Testis (tissue), 3 donors: ENCODE results near the gene ZNF140. TPM values are rescaled to one million over a fixed set of nuclear protein-coding genes. Genes with fewer than 3 reads are reported as not detected.

Experiments
- DNase-seq: peaks from one replicate; pipeline ENCODE4 v3.0.0-alpha.2; 2019
- H3K27ac ChIP-seq, 2 donors: fragments of 200-600 bp; sonication (generic); one replicate each; pipeline ENCODE4 v1.5.1; 2019
- H3K27me3 ChIP-seq: fragments of 200-600 bp; sonication (generic); one replicate; pipeline ENCODE4 v1.5.1; 2019
- H3K36me3 ChIP-seq: fragments of 200-600 bp; sonication (generic); one replicate; pipeline ENCODE4 v1.5.1; 2017; ENCODE audit warnings: low read depth; ENCODE audit errors: missing control alignments
- H3K4me1 ChIP-seq: fragments of 200-600 bp; sonication (generic); one replicate; pipeline ENCODE4 v1.5.1; 2019
- H3K4me3 ChIP-seq, 2 donors: fragments of 200-600 bp; sonication (generic); one replicate each; pipeline ENCODE4 v1.5.1; 2017 to 2019
- H3K9me3 ChIP-seq: fragments of 200-600 bp; sonication (generic); one replicate; pipeline ENCODE4 v1.5.1; 2017
- CTCF ChIP-seq, 3 experiments: fragments of 450-650 bp in 2 of 3; fragments of 200-600 bp in 1 of 3; sonication (generic) in 1 of 3; IDR thresholded peaks; one replicate each; pipeline ENCODE4 v1.5.1; 2016 to 2019; ENCODE audit warnings: antibody characterized with exemption in 3 of 3, mild to moderate bottlenecking in 2 of 3, moderate library complexity in 1 of 3
- POLR2A ChIP-seq: fragments of 450-650 bp; IDR thresholded peaks from one replicate; pipeline ENCODE4 v1.6.1; 2017; ENCODE audit warnings: antibody characterized with exemption, mild to moderate bottlenecking, moderate library complexity
- WGBS, 2 donors: methylation state at CpG; one replicate each; pipeline ENCODE4 v1.1.5; 2018; 5-methylcytosine and 5-hydroxymethylcytosine counted together
- intact Hi-C: fragments of 100-400 bp; cut with DNase I; formaldehyde crosslinking; loops from one replicate; pipeline ENCODE4 v1.15.1; 2023; ENCODE audit warnings: low total_unique reads
- polyA plus RNA-seq: library from polyadenylated mRNA; stranded (reverse); fragments of 350-450 nt; fragmentation: Illumina TruSeq; extraction: RNeasy Lipid Tissue Mini Kit (QIAGEN cat#74804); gene quantifications from one replicate; pipeline ENCODE4 v1.2.3, GENCODE V29; 2014; ENCODE audit warnings: low read depth, low replicate concordance; ENCODE audit not compliant: insufficient read depth
- total RNA-seq, 2 donors: library from RNA; depleted of rRNA; stranded (reverse); fragments of >200 nt; gene quantifications; one replicate each; pipeline ENCODE4 v1.2.3, GENCODE V29; 2016

ZNF140 gene
- total and polyA plus RNA-seq, 3 donors from 2014 or later, result 23.2 to 33.9 (median 28.0) TPM

- peaks cover 10% of the 10 kb centered on the region for H3K9me3 ChIP-seq
- WGBS, 2 donors, result 94 to 95% methylated on average over 5 of the region's 5 CpGs
- H3K36me3 ChIP-seq, result no peaks in the 10 kb centered on the region
Measured at GRCh38 chr12:133057446-133057845, 23.3 kb upstream of the ZNF140 start.

DNA sequence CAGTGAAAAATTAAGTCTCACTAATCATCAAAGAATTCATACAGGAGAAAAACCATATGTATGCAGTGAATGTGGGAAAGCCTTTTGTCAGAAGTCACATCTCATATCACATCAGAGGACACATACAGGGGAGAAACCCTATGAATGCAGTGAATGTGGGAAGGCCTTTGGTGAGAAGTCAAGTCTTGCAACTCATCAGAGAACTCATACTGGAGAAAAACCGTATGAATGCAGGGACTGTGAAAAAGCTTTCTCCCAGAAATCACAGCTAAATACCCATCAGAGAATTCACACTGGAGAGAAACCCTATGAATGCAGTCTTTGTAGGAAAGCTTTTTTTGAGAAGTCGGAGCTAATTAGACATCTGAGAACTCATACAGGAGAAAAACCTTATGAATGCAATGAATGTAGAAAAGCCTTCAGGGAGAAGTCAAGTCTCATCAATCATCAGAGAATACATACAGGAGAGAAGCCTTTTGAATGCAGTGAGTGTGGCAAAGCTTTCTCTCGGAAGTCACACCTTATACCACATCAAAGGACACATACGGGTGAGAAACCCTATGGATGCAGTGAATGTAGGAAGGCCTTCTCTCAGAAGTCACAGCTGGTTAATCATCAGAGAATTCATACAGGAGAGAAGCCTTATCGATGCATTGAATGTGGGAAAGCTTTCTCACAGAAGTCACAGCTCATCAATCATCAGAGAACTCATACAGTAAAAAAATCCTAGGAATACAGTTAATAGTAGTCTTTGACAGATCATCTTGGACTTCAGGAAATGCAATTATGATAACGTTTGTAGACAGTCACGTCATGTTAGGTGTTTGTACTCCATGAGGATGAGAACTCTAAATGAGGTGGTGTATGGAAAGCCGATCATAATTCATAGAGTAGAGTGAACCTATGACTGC is 22.3 kb upstream of the ZNF140 start:
- H3K27me3 ChIP-seq, result no peaks in the 10 kb centered on the region
- no peaks in the 10 kb centered on the region for H3K4me1 ChIP-seq
- WGBS, 2 donors, result 93 to 96% methylated on average over 8 of the region's 8 CpGs
- peaks cover 10% of the 10 kb centered on the region for H3K9me3 ChIP-seq
- H3K36me3 ChIP-seq, result no peaks in the 10 kb centered on the region
- no peak for DNase-seq
- no peak overlapping the region for H3K27ac ChIP-seq
- intact Hi-C loops, result no loop called here
- H3K4me3 ChIP-seq, result no peak overlapping the region
- TF ChIP-seq CTCF (IDR thresholded peaks at IDR 0.05) (no peak), POLR2A (no peak)

More at GRCh38 chr12:133057446-133057845, 23.3 kb upstream of the ZNF140 start:
- TF ChIP-seq POLR2A (no peak), CTCF (IDR thresholded peaks at IDR 0.05) (no peak)
- intact Hi-C loops, result no loop called here
- Histone ChIP-seq H3K27me3 (no peaks in the 10 kb centered on the region), H3K4me1 (no peaks in the 10 kb centered on the region), H3K4me3 (no peak overlapping the region), H3K27ac (no peak overlapping the region)
- DNase-seq, result no peak

DNA sequence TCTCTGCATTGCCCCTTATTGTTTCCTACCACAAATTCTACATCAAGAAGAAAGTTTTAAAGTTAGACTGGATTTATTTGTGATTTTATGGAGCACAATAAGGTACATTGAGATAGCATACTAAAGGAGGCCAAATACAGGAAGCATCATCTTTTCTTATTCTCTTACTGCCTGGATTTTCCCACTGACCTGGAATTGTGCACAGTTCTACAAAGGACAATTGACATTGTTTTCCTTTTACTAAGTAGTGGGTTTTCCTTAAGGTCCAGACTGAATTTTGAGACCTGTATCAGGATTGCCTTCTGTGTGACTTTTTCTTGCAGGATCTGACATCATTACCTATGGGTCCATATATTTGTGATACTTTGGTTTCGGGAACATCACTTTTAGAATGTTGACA is 18.8 kb upstream of the ZNF140 start:
- no peak overlapping the region for H3K27ac ChIP-seq
- no peaks in the 10 kb centered on the region for H3K27me3 ChIP-seq
- no peak overlapping the region for H3K4me3 ChIP-seq
- no peaks in the 10 kb centered on the region for H3K36me3 ChIP-seq
- no peak for DNase-seq
- 96 to 97% methylated on average over 1 of the region's 1 CpG for WGBS, 2 donors
- intact Hi-C loops, result no loop called here
- H3K9me3 ChIP-seq, result peaks cover 13% of the 10 kb centered on the region
- no peaks in the 10 kb centered on the region for H3K4me1 ChIP-seq
- no peak for TF ChIP-seq CTCF (IDR thresholded peaks at IDR 0.05)
- no peak for TF ChIP-seq POLR2A

DNA sequence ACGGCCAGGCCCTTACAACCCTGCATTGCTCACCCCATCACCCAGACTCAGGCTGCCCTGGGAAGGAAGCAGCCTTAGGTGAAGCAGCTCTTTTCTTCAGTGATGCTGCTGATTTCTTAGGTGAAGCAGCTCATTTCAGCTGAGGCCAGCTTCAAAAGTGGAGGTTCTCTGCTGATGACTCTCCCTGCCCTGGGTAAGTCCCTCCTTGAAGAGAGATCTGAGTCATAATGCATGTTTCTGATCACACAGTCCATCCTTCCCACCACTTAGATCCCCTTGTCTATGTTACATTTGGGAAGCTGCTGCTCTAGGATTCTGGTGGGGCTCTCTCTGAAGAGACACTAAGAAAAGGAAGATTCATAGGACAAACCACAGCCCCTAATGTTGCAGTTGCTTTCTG is 17.2 kb upstream of the ZNF140 start:
- H3K4me1 ChIP-seq, result no peaks in the 10 kb centered on the region
- H3K27me3 ChIP-seq, result no peaks in the 10 kb centered on the region
- H3K9me3 ChIP-seq, result peaks cover 9% of the 10 kb centered on the region
- H3K27ac ChIP-seq, result no peak overlapping the region
- 91 to 92% methylated on average over 1 of the region's 1 CpG for WGBS, 2 donors
- no peak for DNase-seq
- H3K36me3 ChIP-seq, result no peaks in the 10 kb centered on the region
- intact Hi-C loops, result no loop called here
- TF ChIP-seq CTCF (IDR thresholded peaks at IDR 0.05) (no peak), POLR2A (no peak)
- no peak overlapping the region for H3K4me3 ChIP-seq

DNA sequence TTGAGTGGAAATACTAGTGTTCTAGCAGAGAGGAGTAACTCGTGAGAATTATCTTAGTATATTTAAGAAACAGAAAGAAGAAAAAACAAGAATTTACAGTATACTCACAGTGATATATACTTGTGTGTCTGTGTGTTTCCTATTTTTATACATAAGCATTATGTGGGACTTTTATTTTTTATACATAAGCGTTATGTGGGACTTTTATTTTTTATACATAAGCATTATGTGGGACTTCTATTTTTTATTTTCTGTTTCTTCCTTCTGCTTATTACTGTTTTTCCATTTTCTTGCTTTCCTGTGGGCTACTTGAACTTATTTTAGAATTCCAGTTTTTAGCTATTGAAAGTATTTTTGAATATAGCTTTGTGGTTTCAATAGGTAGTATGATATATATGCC is 6.9 kb upstream of the ZNF140 start:
- intact Hi-C loops, result no loop called here
- no peak for DNase-seq
- H3K27me3 ChIP-seq, result no peaks in the 10 kb centered on the region
- H3K36me3 ChIP-seq, result no peaks in the 10 kb centered on the region
- no peaks in the 10 kb centered on the region for H3K4me1 ChIP-seq
- 85 to 87% methylated on average over 2 of the region's 2 CpGs for WGBS, 2 donors
- H3K9me3 ChIP-seq, result no peaks in the 10 kb centered on the region
- TF ChIP-seq POLR2A (no peak), CTCF (IDR thresholded peaks at IDR 0.05) (no peak)
- H3K4me3 ChIP-seq, result no peak overlapping the region
- H3K27ac ChIP-seq, result no peak overlapping the region
